ENCODE data around the gene IER5.

IER5 gene

DNA sequence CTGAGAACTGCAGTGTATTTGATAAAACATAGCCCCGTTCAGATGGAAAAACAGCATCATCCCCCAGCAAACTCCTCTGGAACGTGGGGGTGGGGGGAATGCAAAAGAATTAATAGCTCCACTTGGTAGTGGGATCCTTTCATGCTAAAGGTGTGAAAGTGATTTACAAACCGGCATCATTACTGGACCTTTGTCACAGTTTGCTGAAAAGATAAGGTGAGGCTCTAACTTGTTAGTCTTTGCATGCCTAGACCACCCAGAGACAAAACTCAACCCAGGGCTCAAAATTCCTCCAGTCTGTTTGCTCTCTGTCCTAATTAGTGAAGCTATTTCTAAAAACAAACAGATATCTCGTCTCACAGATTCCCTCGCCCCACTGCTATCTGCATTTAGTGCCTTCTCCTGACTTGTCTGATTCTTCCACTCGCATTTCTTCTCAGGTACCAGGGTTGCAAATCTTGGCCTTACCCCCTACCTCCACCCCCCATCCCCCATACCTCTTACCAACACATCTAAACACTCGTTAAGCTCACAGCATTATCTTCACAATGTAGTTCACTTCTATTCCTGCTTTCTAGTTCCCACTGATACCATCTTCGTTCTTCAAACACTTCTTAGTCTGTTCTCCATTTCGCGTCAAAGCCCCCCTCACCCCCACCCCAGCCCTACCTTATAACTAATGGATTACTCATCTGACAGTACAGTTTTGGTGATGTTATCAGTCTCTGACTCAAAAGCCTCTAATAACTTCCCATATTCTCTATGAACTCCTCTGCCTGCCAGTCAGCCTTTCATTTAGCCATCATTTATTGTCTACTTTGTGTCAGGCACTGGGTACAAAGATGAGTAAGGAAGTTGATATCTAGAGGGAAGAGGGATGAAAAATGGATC is 11.8 kb downstream of the IER5 start:
- Histone ChIP-seq H3K4me3 (replicated peaks; ENCODE audit: insufficient read depth, low read length) (no peak overlapping the region), H3K27ac (replicated peaks) (no peak overlapping the region), H3K27me3 (ENCODE audit: insufficient read depth, poor library complexity, severe bottlenecking) (no peaks in the 10 kb centered on the region)
- no peak for DNase-seq (ENCODE audit: low read depth in 1 of 2, low spot score in 1 of 2)
- no peak for TF ChIP-seq POLR2AphosphoS5 (IDR thresholded peaks at IDR 0.05; ENCODE audit: low read depth)
- TF ChIP-seq, protein P1, sequence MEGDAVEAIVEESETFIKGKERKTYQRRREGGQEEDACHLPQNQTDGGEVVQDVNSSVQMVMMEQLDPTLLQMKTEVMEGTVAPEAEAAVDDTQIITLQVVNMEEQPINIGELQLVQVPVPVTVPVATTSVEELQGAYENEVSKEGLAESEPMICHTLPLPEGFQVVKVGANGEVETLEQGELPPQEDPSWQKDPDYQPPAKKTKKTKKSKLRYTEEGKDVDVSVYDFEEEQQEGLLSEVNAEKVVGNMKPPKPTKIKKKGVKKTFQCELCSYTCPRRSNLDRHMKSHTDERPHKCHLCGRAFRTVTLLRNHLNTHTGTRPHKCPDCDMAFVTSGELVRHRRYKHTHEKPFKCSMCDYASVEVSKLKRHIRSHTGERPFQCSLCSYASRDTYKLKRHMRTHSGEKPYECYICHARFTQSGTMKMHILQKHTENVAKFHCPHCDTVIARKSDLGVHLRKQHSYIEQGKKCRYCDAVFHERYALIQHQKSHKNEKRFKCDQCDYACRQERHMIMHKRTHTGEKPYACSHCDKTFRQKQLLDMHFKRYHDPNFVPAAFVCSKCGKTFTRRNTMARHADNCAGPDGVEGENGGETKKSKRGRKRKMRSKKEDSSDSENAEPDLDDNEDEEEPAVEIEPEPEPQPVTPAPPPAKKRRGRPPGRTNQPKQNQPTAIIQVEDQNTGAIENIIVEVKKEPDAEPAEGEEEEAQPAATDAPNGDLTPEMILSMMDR (IDR thresholded peaks at IDR 0.05; ENCODE audit: insufficient read depth, low read length) = no peak
- TF ChIP-seq SPI1 (IDR thresholded peaks at IDR 0.05; ENCODE audit: borderline replicate concordance, low read depth) = no peak
- no peak for TF ChIP-seq GABPA (IDR thresholded peaks at IDR 0.05; ENCODE audit: low read depth)
- TF ChIP-seq, protein P2, sequence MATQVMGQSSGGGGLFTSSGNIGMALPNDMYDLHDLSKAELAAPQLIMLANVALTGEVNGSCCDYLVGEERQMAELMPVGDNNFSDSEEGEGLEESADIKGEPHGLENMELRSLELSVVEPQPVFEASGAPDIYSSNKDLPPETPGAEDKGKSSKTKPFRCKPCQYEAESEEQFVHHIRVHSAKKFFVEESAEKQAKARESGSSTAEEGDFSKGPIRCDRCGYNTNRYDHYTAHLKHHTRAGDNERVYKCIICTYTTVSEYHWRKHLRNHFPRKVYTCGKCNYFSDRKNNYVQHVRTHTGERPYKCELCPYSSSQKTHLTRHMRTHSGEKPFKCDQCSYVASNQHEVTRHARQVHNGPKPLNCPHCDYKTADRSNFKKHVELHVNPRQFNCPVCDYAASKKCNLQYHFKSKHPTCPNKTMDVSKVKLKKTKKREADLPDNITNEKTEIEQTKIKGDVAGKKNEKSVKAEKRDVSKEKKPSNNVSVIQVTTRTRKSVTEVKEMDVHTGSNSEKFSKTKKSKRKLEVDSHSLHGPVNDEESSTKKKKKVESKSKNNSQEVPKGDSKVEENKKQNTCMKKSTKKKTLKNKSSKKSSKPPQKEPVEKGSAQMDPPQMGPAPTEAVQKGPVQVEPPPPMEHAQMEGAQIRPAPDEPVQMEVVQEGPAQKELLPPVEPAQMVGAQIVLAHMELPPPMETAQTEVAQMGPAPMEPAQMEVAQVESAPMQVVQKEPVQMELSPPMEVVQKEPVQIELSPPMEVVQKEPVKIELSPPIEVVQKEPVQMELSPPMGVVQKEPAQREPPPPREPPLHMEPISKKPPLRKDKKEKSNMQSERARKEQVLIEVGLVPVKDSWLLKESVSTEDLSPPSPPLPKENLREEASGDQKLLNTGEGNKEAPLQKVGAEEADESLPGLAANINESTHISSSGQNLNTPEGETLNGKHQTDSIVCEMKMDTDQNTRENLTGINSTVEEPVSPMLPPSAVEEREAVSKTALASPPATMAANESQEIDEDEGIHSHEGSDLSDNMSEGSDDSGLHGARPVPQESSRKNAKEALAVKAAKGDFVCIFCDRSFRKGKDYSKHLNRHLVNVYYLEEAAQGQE (IDR thresholded peaks at IDR 0.05; ENCODE audit: insufficient replicate concordance, low read depth) = no peak

DNA sequence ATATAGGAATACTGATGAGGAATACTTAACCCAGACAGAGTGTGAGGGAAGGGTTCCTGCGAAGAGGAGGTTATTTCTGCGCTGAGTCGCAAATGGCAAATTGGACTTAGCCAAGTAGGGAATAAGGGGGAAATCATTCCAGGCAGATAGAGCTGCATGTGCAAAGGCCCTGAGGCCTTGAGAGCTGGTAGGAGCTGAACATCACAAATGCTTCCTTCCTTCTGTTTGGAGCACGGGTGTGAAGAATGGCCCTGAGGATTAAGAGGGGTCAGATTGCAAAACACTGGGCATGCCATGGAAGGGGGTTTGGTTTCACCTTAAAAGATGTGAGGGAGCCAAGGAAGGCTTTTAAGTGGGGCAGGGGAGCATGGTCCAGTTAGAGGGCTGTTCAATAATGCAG is 12.4 kb downstream of the IER5 start:
- Histone ChIP-seq H3K4me3 (replicated peaks; ENCODE audit: insufficient read depth, low read length) (no peak overlapping the region), H3K27me3 (ENCODE audit: insufficient read depth, poor library complexity, severe bottlenecking) (peaks cover 2% of the 10 kb centered on the region), H3K27ac (replicated peaks) (no peak overlapping the region)
- no peak for DNase-seq (ENCODE audit: low read depth in 1 of 2, low spot score in 1 of 2)
- no peak for TF ChIP-seq SPI1 (IDR thresholded peaks at IDR 0.05; ENCODE audit: borderline replicate concordance, low read depth)
- TF ChIP-seq, protein P2 (IDR thresholded peaks at IDR 0.05; ENCODE audit: insufficient replicate concordance, low read depth) = no peak
- TF ChIP-seq, protein P1 (IDR thresholded peaks at IDR 0.05; ENCODE audit: insufficient read depth, low read length) = no peak
- no peak for TF ChIP-seq GABPA (IDR thresholded peaks at IDR 0.05; ENCODE audit: low read depth)
- no peak for TF ChIP-seq POLR2AphosphoS5 (IDR thresholded peaks at IDR 0.05; ENCODE audit: low read depth)

DNA sequence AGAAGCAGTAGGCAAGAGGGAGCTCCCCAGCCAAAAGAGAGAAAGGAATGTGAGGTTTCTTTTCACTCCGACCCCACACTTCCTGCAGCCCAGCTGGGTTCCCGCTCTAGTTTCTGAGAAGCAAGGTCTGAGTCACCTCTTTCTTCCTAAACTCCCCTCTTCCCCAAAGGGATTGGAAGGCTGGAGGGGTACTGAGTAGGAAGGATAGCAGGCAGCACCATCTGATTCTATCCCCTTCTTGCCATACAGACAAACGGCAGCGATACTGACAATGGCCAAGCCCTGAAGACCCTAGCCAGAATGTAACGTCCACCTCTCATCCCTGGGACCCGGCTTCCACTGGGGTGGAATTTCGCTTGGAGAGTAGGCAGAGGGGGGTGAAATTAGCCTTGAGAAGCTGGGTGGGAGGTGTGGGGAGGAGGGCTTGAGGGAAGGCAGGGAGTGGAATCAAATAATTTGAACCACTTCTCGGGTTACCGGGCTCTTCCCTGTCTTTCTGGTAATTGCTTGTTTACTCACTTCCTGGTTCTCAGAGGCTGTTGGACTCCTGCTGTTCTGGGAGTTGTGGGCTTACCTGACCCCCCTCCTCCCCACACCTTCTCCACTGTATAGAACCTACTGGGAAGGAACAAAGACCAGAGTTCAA is 13.2 kb downstream of the IER5 start:
- Histone ChIP-seq H3K4me3 (replicated peaks; ENCODE audit: insufficient read depth, low read length) (no peak overlapping the region), H3K27me3 (ENCODE audit: insufficient read depth, poor library complexity, severe bottlenecking) (peaks cover 9% of the 10 kb centered on the region), H3K27ac (replicated peaks) (no peak overlapping the region)
- no peak for TF ChIP-seq POLR2AphosphoS5 (IDR thresholded peaks at IDR 0.05; ENCODE audit: low read depth)
- TF ChIP-seq, protein P1 (IDR thresholded peaks at IDR 0.05; ENCODE audit: insufficient read depth, low read length) = no peak
- TF ChIP-seq SPI1 (IDR thresholded peaks at IDR 0.05; ENCODE audit: borderline replicate concordance, low read depth) = no peak
- no peak for TF ChIP-seq GABPA (IDR thresholded peaks at IDR 0.05; ENCODE audit: low read depth)
- TF ChIP-seq, protein P2 (IDR thresholded peaks at IDR 0.05; ENCODE audit: insufficient replicate concordance, low read depth) = no peak
- DNase-seq (ENCODE audit: low read depth in 1 of 2, low spot score in 1 of 2) = no peak

Measured in HL-60 (cell line).